Left ventricle myocardium superior (tissue), 1 donor: Measurements from ENCODE around the gene RNF181. TPM values are rescaled to one million over a fixed set of nuclear protein-coding genes. Genes with fewer than 3 reads are reported as not detected.
"Not testable (repeated sequence)": the region's sequence is repeated elsewhere in the genome, so short reads cannot be mapped to it uniquely, and the experiment has no call there.

Experiments
- ATAC-seq: fragments of 200-7000 bp; cut with Tn5 transposase; one replicate; pipeline ENCODE4 v1.9.1; 2020; ENCODE audit warnings: mild to moderate bottlenecking, moderate library complexity
- DNase-seq: peaks from one replicate; pipeline ENCODE4 v3.0.0-alpha.2; 2020
- intact Hi-C: fragments of 100-400 bp; cut with micrococcal nuclease; formaldehyde crosslinking; loops from one replicate; pipeline ENCODE4 v1.11.0; 2022
- total RNA-seq: library from RNA; stranded (reverse); fragmentation: NEBNext Ultra II Directional; extraction: Animal tissue kit (Norgen Biotek cat#: 25700); gene quantifications from one replicate; pipeline ENCODE4 v1.2.1, GENCODE V29; 2021
- donor health status: DM: no; HTN: yes; CAD: no; lungs with severe emphysema.

Gene RNF181
- total RNA-seq, 1 donor from 2014 or later = 89.9 TPM

DNA sequence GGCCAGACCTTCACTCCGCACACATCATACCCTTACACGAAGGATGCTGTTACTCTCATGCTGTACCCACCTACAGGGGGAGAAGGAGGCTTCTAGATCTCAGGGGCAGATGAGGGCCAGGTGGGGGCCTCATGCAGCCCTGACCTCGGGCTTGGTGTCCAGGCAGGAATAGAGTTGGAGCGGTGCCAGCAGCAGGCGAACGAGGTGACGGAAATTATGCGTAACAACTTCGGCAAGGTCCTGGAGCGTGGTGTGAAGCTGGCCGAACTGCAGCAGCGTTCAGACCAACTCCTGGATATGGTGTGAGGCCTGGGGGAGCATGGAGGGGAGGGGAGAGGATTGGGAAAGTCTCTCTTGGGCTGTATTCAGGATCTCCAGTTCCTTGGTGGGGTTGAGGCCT lies 4.0 kb upstream of the RNF181 start:
- intact Hi-C loops = no loop called here
- no peak for ATAC-seq
- DNase-seq = no peak

- DNase-seq, ATAC-seq, intact Hi-C loops: not testable (repeated sequence)
Observed at GRCh38 chr2:85592299-85592698, 3.2 kb upstream of the RNF181 start.

DNA sequence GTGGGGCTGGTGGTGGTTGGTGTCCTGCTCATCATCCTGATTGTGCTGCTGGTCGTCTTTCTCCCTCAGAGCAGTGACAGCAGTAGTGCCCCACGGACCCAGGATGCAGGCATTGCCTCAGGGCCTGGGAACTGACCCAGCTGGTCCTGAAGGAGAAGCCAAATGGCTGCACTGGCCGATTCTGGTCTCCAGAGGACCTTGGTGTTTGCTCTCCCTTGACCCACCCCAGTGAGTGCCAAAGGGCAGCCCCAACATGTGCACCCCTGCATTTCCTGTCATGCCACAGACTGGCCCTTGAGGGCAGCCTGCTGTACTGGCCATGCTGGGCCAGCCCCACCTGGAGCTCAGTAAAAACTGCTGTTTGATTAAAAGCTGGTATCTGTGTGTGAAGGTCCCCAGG lies 2.5 kb upstream of the RNF181 start:
- ATAC-seq (no peak), DNase-seq (no peak)
- intact Hi-C loops = no loop called here

DNA sequence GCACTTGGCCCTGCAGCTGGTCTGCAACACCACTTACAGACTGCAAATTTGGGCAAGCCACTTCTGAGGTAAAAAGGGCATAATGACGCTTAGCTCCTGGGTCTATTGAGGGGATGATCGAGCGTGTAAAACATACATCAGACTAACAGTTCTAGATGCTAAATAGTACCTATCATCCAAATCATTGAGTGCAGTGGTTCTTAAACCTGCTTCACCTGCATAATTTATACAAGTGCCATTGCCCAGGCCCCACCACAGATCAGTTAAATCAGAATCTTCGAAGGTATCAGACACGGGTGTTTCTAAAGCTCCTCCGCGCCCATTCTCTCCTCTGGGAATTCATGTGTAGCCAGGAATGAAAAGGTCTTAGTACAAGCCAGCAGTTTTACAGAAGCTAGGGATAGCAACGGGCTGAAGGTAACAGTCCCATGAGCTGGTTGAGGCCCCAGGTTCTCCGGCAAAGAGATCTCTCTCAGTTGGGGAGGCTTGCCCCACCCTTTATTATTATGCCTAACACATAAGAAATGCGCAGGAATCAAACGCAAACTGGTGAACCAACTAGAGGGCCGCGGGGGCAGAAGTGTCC lies 737 bp upstream of the RNF181 start:
- intact Hi-C loops = no loop called here
- DNase-seq = no peak
- ATAC-seq = no peak

- DNase-seq (no peak), ATAC-seq (no peak)
- intact Hi-C loops = no loop called here
Observed at GRCh38 chr2:85596026-85596333, 435 bp downstream of the RNF181 start.

GRCh38 chr2:85596486-85597143 lies 1.1 kb downstream of the RNF181 start:
- DNase-seq (no peak), ATAC-seq (no peak)
- intact Hi-C loops = no loop called here

DNA sequence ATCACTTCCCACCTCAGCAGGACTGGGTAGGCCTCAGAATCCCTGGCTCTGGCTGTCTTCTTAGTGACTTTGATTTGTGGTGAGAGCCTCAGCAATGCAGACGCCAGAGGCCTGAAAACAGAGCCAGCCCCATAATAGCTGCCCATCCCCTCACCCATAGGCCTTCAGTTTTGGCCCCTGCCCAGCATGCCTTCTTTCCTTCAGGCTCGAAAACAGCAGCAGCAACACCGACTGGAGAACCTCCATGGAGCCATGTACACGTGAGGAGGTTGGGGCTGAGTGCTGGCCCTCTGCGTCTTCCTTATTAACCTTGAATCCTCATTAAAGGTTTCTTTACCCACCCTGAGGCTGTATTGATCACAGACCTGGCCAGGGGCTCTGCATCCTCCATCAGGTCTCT lies 1.7 kb downstream of the RNF181 start:
- DNase-seq (no peak), ATAC-seq (no peak)
- intact Hi-C loops = no loop called here

- intact Hi-C loops = no loop called here
- DNase-seq (no peak), ATAC-seq (no peak)
Observed at GRCh38 chr2:85598594-85599340, 3.2 kb downstream of the RNF181 start.

- ATAC-seq (no peak), DNase-seq (no peak)
- intact Hi-C loops = no loop called here
Observed at GRCh38 chr2:85599468-85600234, 4.1 kb downstream of the RNF181 start.

GRCh38 chr2:85600235-85600575 lies 4.7 kb downstream of the RNF181 start:
- ATAC-seq (no peak), DNase-seq (no peak)
- intact Hi-C loops = no loop called here

GRCh38 chr2:85600951-85601770 lies 5.6 kb downstream of the RNF181 start:
- no peak for ATAC-seq
- intact Hi-C loops = no loop called here
- no peak for DNase-seq

- DNase-seq = peak; percentile 85
- ATAC-seq = peak; percentile 71
- intact Hi-C loops = no loop called here
Observed at GRCh38 chr2:85601771-85602475, 6.4 kb downstream of the RNF181 start.

DNA sequence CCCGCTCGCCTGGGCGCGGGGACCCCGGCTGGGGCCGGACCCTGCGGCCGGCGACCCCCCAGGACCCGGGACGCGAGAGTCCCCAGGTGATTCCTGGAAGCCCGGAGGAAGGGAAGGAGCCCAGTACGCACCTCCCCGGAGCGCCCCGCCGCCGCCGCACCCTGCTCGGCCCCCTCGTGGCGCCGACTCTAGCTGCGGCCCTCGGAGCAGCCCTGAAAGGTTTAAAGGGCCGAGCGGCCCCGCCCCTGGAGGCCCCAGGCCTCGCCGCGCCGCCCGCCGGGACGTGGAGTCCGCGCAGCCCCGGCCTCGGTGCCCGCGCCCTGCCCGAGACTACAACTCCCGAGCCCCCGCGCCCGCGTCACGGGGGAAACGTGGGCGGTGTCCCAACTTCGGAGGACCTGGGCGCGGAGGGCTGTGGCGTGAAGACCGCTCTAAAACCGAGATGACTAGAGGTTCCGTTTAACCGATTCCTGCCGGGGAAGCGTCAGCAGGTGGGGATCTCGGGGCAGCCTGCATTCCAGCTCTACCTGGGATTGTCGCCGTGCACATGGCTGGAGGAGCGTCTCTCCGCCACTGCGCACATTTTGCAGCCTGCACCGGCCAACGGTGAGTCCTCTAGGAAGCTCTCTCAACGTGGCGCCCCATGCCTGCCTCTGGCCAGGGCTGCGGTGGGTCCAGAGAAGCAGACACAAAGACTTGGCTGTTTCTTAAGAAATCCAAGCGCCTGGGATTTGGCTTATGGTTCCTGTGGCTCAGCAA lies 7.1 kb downstream of the RNF181 start, which contains the start of gene TMEM150A:
TSS of gene TMEM150A (minus strand) at position 223 of the 759 bp plus-strand sequence. CDS start 750 bp downstream, outside the sequence.
- ATAC-seq = peak; percentile 94
- peak; percentile 98 for DNase-seq
- intact Hi-C loops = no loop called here

- intact Hi-C loops, ATAC-seq, DNase-seq: not testable (repeated sequence)
Observed at GRCh38 chr2:85604133-85604444, 8.5 kb downstream of the RNF181 start.

GRCh38 chr2:85604568-85605339 lies 9.2 kb downstream of the RNF181 start:
- no peak for ATAC-seq
- intact Hi-C loops = no loop called here
- no peak for DNase-seq

GRCh38 chr2:85605406-85606115 lies 10.0 kb downstream of the RNF181 start:
- no peak for DNase-seq
- ATAC-seq = no peak
- intact Hi-C loops = no loop called here

DNA sequence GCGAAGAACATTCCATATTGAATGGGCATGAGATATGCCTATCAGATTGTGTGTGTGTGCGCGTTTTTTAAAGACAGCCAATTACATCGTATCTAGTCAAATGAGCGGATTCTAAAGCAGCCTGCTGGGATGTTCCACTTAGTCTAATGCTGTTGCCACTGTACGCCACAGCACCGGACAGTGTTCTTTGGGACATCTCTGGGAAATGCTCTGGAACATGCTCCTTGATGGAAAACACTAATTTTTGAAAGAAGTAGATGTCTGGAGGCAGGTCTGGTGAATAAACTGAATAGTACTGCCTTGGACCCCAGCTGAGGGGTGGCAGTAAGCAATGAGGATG lies 10.5 kb downstream of the RNF181 start:
- ATAC-seq = no peak
- intact Hi-C loops = no loop called here
- no peak for DNase-seq
